GM19351 (cell line): Measurements from ENCODE around the gene ENAH.
"Not testable (repeated sequence)": the region's sequence is repeated elsewhere in the genome, so short reads cannot be mapped to it uniquely, and the experiment has no call there.

Experiments used
- ATAC-seq: cut with Tn5 transposase; IDR thresholded peaks from one replicate; pipeline ENCODE4 v1.9.1; 2021; ENCODE audit warnings: mild to moderate bottlenecking, moderate library complexity; ENCODE audit not compliant: unreplicated experiment

The ENAH gene

DNA sequence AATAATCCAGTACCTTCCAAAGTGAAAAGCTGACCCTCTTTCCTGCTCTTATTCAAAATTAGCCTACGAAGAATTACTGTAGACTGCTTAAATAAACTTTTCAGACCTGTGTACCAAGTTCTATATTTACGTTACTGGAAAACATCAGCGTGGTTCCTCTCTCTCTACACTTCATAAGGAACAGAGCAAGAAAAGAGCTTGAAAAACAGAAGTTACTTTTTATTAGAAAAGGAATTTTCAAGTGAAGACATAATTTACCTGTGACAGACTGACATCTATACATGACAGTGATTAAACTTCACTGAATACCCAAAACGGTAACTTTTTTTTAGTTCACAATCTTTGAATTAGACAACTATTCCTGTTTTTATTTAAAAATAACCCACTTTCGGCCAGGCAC lies 2.7 kb downstream of the ENAH start:
- no peak for ATAC-seq

DNA sequence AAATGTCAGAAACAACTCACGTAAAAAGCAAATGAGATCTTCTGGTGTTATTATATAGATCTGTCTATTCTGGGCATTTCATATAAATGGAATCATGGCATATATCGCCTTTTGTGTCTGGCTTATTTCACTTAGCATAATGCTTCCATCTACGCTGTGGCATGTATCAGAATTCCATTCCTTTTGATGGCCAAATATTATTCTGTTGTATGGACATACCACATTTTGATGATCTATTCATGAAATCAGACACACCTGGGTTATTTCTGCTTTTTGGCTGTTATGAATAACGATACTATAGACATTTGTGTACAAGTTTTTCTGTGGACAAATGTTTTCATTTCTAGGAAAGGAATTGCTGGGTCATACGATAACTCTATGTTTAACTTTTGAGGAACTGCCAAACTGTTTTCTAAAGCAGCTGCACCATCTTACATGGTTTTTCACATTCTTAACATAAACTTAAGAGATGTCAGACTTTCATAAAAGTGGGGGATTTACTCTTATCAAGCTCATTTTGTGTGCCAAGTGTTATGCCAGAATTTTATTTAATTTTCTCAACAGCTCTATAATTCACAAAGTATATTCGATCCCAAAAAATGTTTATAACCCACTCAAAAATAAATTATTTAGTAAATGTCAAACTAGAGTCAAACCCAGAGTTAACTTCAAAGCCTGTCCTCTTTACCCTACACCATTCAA lies 7.6 kb downstream of the ENAH start:
- no peak for ATAC-seq

DNA sequence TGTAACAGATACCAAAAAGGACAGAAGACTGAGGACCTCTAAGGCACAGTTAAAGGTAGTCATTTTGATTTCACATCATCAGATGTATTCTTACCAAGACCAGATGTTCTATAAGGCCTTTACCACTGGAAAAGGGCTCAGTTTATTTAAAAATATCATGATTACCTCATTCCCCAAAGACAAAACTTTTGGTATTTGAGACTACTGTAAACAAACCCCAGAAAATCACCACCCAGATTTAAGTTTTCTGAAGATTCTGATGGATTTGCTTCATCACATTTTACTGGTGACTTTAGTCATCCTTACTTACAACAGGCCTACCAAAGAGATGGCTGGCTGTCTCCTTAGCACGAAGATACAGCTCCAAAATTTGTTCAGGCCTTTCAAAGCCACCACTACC lies 8.3 kb downstream of the ENAH start:
- ATAC-seq = no peak

DNA sequence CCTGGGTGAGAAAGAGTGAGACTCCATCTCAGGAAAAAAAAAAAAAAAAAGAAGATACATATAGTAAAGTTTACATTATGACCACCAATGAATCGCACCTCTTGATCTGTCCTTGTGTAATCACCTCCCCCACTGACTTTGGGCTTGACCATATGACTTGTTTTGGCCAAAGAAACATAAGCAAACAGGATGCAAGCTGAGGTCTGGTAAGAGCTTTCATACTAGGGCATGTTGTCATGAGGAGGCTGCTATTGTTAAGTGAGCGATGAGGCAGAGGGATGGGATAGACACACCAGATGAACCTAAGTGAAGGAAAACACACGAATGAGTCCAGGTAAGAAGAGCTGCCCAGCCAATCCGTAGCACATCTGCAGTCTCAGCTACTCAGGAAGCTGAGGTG lies 10.7 kb downstream of the ENAH start:
- no peak for ATAC-seq

DNA sequence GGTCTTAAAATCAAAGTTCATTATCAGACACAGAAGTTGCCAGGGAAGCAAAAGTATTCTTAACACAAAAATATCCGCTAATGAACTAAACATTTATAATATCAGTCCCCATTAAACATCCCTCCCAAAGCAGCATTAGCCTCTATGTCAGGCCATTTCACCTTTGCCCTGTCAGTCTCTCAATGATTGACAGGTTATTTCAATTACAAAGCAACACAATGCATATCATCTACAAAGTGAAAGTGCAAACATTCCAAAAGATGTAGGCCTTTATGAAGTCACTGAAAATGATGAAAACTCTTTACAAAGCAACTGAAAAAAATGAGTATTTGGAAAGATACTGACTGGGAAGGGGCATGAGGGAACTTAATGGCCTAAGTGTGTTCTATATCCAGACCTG lies 14.1 kb downstream of the ENAH start:
- no peak for ATAC-seq

DNA sequence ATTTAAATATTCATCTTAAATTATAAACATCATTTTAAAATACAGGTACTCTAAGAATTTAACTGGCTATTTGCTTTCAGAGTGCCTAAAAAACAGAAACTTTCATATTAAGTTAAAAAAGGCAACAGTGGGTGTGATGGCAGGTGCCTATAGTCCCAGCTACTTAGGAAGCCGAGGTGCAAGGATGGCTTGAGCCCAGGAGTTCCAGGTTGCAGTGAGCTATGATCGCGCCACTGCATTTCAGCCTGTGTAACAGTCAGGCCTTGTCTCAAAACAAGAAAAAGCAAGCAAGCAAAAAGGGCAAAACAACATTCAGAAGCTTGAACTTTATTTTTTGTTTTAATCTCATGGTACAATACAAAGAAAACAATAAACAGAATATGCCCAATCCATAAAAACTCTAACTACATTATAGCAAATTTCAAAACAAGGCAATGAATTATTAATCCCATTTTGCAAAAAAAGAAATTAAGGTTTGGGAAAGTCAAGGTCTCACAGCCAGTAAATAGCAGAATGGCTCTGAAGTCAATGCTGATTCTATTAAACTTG lies 15.2 kb downstream of the ENAH start:
- no peak for ATAC-seq

DNA sequence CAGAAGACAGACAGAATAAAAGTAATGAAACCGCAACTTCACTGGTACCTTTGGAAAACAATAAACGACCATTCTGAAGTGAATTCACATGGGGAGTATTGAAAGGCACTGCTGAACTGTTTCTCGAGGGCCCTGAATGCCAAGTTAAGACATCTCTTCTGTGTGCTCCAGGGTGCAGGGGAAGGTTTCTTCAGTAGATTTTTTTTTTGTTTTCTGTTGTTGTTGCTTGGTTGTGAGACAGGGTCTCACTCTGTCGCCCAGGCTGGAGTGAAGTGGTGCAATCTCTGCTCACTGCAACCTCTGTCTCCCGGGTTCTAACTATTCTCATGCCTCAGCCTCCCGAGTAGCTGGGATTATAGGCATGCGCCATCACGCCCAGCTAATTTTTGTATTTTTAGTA lies 15.9 kb downstream of the ENAH start:
- ATAC-seq = not testable (repeated sequence)

DNA sequence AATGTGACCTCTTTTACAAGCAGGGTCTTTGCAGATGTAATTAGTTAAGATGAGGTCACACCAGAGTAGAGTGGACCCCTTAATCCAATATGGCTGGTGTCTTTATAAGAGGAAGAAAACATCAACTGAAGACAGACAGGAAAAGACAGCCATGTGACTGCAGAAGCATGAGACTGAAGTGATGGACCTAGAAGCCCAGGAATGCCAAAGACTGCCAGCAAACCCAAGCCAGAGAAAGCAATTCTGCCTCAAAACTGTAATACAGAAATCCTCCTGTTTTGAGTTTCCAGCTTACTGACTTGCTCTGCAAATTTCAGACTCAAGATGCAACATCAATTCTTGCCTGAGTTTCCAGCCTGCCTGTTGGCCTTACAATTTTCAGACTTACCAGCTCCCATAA lies 17.3 kb downstream of the ENAH start:
- no peak for ATAC-seq

DNA sequence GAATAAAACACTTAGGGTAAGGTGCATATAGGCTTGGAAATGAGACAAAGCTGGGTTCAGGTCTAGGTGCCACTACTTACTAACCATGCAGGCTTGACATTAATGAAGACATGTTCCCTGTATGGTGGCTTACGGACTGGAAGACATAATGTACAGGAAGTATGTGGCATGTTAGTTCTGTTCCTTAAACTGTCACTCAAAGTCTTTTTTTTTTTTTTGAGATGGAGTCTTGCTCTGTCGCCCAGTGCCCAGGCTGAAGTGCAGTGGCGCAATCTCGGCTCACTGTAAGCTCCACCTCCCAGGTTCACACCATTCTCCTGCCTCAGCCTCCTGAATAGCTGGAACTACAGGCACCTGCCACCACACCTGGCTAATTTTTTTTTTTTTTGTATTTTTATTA lies 20.1 kb downstream of the ENAH start:
- not testable (repeated sequence) for ATAC-seq

DNA sequence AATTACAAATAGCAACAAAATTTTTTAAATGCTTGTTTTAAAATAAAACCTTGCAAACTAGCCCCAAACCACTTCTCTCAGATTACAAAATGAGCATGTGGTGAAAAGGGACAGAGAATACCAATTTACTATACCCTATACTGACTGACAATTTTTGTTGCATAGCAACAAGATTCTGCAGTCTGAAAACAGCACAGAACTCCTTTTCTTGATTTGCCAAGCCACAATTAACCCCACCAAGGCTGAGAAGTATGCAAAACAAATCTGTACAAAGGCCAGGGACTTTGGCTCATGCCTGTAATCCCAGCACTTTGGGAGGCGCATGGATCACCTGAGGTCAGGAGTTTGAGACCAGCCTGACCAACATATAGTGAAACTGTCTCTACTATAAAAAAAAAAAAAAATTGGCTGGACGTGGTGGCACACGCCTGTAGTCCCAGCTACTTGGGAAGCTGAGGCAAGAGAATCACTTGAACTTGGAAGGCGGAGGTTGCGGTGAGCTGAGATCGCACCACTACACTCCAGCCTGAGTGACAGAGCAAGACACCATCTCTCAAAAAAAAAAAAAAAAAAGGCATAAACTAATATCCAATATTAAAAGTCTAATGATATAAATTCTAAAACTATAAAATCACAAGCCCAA lies 21.8 kb downstream of the ENAH start:
- ATAC-seq = no peak

DNA sequence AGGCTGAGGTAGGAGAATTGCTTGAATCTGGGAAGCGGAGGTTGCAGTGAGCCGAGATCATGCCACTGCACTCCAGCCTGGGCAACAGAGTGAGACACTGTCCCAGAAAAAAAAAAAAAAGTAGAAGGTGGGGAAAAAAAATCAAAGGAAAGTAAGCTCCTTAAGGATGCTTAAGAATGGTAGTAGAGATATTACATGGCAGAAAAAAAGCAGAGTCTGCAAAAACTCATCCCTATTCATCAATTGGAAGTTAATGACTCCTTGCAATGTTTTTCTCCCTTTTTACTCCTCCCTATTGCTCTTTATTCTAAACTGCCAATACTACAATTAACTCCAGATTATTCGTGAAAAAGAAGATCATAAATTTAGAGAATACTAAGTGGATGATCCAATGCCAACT lies 23.4 kb downstream of the ENAH start:
- ATAC-seq = no peak

DNA sequence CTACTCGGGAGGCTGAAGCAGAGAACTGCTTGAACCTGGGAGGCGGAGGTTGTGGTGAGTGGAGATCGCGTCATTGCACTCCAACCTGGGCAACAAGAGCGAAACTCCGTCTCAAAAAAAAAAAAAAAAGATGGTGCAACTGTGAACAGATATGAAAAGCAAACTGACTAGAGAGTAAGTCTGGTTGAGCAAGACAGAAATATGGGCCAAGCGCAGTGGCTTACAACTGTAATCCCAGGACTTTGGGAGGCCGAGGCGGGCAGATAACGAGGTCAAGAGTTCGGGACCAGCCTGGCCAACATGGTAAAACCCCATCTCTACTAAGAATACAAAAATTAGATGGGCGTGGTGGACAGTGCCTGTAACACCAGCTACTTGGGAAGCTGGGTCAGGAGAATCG lies 24.1 kb downstream of the ENAH start:
- not testable (repeated sequence) for ATAC-seq

DNA sequence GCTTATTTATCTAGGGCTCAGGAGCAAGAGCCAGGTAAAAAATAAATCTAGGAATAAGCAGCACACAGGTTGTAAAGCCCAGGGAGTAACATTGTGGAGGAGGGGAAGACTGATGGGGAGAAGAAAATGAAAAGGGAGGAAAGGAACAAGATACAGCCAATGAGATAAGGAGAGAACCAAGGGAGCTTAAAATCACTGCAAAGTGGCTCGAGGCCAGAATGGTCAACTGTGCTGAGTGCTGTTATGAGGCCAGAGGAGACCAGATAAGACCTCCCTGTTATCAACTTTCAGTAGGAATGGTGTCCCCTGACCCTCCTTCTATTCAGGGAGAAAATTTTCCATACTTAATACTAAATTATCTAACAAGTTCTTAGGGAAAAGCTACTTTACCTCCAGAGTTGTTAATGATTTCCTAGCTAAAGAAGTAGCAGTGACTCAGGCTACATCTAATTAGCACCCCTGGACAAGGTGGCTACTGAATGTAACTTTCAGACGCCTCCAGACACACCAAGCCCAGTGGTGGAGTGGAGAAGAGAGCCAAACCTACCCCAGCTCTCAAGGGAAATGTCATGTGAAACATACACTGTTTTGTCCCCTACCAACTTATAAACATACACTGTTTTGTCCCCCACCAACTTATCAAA lies 25.5 kb downstream of the ENAH start:
- ATAC-seq = no peak

DNA sequence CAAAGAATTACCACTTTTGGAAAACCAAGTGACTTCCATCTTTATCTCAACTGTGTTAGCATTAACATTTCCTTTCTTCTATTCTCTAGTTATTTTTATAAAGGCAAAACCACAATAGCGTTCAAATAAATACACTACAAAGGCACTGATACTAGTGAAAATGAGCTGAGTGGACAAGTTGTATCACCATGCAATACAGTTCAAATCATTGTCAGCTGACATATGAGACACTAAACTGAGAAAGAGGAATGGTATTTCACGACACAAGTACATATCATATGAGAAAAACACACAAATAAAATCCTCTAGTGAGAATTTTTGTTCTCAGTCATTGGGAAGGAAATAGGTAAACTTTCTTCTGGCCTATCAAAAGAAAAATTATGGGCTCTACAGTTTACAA lies 26.2 kb downstream of the ENAH start:
- ATAC-seq = no peak

DNA sequence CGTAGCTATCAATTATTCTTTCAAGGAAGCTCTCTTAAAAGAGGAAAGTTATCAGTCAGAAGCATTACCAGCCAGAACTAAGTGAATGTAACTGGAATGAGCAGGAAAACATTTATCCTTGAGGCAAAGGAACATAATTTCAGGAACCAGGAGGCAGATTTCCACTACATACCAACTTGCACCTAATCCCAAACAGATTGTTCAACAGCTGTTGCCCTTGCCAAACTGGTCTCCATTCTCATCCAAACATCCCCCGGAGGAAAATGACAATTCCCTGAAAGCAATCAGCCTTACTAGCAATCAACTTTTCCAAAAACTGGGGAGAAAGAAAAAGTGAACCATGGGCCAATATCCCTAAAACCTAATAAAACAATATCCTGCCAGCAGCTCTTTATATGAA lies 35.0 kb downstream of the ENAH start:
- ATAC-seq = no peak

DNA sequence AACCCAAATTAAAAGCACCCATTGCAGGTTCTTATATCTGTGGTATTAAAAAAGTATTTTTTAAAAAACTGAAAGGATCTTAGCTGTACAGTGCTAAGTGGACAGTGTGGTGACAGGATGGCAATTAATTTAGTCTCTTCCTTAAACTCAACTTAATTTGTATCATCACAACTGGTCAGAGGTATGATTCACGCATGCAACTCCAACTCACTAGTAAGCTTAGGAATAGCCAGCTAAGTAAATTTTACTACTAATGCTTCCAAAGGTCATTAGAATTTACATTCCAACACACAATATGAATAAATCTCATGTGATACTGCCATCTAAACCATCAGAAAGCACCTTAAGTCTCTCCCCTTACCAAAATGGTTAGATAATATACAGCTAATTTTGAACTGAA lies 35.4 kb downstream of the ENAH start:
- ATAC-seq = no peak

DNA sequence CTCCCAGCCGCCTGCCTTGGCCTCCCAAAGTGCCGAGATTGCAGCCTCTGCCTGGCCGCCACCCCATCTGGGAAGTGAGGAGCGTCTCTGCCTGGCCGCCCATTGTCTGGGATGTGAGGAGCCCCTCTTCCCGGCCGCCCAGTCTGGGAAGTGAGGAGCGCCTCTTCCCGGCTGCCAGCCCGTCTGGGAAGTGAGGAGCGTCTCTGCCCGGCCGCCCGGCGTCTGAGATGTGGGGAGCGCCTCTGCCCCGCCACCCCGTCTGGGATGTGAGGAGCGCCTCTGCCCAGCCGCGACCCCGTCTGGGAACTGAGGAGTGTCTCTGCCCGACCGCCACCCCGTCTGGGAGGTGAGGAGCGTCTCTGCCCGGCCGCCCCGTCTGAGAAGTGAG lies 37.5 kb downstream of the ENAH start:
- ATAC-seq = not testable (repeated sequence)

DNA sequence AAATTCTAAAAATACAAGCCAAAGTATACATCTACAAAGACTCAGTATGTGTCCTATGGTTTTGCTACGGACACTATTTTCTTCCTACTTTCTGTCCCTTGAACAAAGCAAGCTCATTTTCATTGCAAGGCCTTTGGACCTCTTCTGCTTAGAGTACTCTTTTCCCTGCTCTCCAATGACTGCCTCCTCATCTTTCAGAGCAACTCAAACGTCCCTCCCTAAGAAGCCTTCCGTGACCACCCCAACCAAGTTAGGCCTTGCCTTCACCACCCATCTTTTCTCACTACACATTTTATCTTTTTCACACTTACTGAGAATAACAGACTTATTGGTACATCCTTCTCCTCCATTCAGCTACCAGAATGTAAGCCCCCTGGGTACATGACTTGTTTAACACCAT lies 39.9 kb downstream of the ENAH start:
- no peak for ATAC-seq

DNA sequence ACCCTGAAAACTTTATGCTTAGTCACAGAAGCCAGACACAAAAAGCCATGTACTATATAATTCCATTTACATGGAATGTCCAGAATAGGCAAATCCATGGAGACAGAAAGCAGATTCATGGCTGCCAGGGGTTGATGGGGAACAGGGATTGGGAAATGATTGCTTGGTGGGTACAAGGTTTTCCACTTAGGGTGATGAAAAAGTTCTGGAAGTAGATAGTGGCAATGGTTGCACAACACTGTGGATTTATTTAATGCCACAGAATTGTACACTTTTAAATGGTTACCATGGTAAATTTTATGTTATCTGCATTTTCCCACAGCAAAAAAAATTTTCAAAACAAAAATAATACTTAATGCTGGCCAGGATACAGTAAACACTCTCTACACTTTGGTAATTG lies 40.6 kb downstream of the ENAH start:
- no peak for ATAC-seq

DNA sequence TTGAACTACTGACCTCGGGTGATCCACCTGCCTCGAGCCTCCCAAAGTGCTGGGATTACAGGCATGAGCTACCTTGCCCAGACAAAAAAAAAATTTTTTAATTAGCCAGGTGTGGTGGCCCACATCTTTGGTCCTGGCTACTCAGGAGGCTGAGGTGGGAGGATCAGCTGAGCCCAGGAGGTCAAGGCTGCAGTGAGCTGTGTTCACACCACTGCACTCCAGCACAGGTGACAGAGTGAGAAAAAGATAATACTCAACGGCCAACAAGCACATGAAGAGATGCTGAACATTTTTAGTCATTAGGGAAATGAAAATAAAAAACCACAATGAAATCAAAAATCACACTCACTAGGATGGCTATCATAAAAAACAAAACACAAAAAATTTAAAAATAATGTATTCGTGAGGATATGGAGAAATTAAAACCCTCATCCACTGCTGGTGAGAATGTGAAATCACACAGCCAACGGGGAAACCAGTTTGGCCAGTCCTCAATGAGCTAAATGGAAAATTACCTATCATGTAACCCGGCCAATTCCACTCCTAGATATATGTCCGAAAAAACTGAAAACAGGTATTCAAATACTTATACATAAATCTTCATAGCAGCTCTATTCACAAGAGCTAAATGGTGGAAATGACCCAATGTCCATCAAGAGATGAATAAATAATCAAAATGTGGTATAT lies 41.2 kb downstream of the ENAH start:
- no peak for ATAC-seq

DNA sequence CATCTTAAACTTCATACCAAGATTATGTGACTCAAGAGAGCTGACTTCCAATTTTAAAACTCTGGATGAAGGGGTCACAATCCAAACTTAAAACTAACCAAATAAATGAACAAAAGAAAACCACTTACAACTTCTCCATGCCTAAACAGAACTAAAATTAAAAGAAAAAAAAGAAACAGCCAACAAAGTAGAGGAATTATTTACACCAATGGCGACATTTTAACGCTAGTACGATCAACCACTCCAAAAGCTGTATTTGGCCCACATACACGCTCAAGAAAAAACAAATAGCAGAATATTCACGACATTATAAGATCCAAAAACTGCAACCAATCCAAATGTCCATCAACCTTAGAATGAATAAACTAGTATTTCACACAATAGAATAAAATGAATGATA lies 42.4 kb downstream of the ENAH start:
- ATAC-seq = no peak
